H9 (cell line): ENCODE results near the gene KCNK13. TPM values are rescaled to one million over a fixed set of nuclear protein-coding genes. Genes with fewer than 3 reads are reported as not detected.

Experiments used
- DNase-seq: peaks from one replicate; pipeline ENCODE4 v3.0.0-alpha.2; 2017
- H2AFZ ChIP-seq: one replicate; pipeline ENCODE4 v1.6.1; 2013; ENCODE audit warnings: mild to moderate bottlenecking, low read length, control low read depth, moderate library complexity
- H2AK5ac ChIP-seq: 2 replicates; pipeline ENCODE4 v1.6.1; 2013; ENCODE audit warnings: low read length, control low read depth, mixed read lengths; ENCODE audit not compliant: insufficient read length
- H2BK120ac ChIP-seq: one replicate; pipeline ENCODE4 v1.6.1; 2013; ENCODE audit warnings: low read depth, mild to moderate bottlenecking, low read length, control low read depth, inconsistent platforms; ENCODE audit not compliant: poor library complexity, severe bottlenecking
- H2BK12ac ChIP-seq: 2 replicates; pipeline ENCODE4 v1.6.1; 2013; ENCODE audit warnings: low read length, control low read depth, mixed read lengths, low read depth; ENCODE audit not compliant: insufficient read length
- H2BK15ac ChIP-seq: 2 replicates; pipeline ENCODE4 v1.6.1; 2013; ENCODE audit warnings: low read depth, low read length, control low read depth
- H2BK20ac ChIP-seq: one replicate; pipeline ENCODE4 v1.6.1; 2013; ENCODE audit warnings: low read depth, mild to moderate bottlenecking, low read length, control low read depth, inconsistent platforms; ENCODE audit not compliant: poor library complexity, severe bottlenecking
- H2BK5ac ChIP-seq: 2 replicates; pipeline ENCODE4 v1.6.1; 2013; ENCODE audit warnings: low read length, control low read depth, mixed read lengths; ENCODE audit not compliant: insufficient read length
- H3K14ac ChIP-seq: 2 replicates; pipeline ENCODE4 v1.6.1; 2013; ENCODE audit warnings: low read length, control low read depth; ENCODE audit not compliant: insufficient read depth
- H3K18ac ChIP-seq: 2 replicates; pipeline ENCODE4 v1.6.1; 2013; ENCODE audit warnings: low read depth, mild to moderate bottlenecking, mixed read lengths, low read length, control low read depth; ENCODE audit not compliant: insufficient read length
- H3K23ac ChIP-seq: 2 replicates; pipeline ENCODE4 v1.6.1; 2013; ENCODE audit warnings: low read length, control low read depth, mixed read lengths, low read depth; ENCODE audit not compliant: insufficient read length
- H3K23me2 ChIP-seq: 2 replicates; pipeline ENCODE4 v1.6.1; 2013; ENCODE audit warnings: low read depth, mild to moderate bottlenecking, mixed read lengths, low read length, control low read depth; ENCODE audit not compliant: insufficient read length, poor library complexity, severe bottlenecking
- H3K27ac ChIP-seq: 2 replicates; pipeline ENCODE4 v1.5.1; 2013; ENCODE audit warnings: low read length, control low read depth, mixed read lengths, low read depth; ENCODE audit not compliant: insufficient read length
- H3K27me3 ChIP-seq: 2 replicates; pipeline ENCODE4 v1.6.1; 2013; ENCODE audit warnings: low read length, control low read depth, inconsistent platforms; ENCODE audit not compliant: insufficient read depth
- H3K4ac ChIP-seq: 2 replicates; pipeline ENCODE4 v1.6.1; 2013; ENCODE audit warnings: low read depth, mild to moderate bottlenecking, control low read depth, inconsistent platforms, low read length, moderate library complexity
- H3K4me1 ChIP-seq: 2 replicates; pipeline ENCODE4 v1.6.1; 2013; ENCODE audit warnings: low read length, control low read depth, inconsistent platforms; ENCODE audit not compliant: insufficient read depth
- H3K4me2 ChIP-seq: 2 replicates; pipeline ENCODE4 v1.6.1; 2013; ENCODE audit warnings: low read length, control low read depth, mixed read lengths; ENCODE audit not compliant: insufficient read length, insufficient read depth
- H3K56ac ChIP-seq: 2 replicates; pipeline ENCODE4 v1.6.1; 2013; ENCODE audit warnings: low read depth, mild to moderate bottlenecking, mixed read lengths, low read length, control low read depth; ENCODE audit not compliant: insufficient read length
- H3K79me1 ChIP-seq: 2 replicates; pipeline ENCODE4 v1.6.1; 2013; ENCODE audit warnings: low read depth, mild to moderate bottlenecking, moderate library complexity, low read length, control low read depth, inconsistent platforms; ENCODE audit not compliant: insufficient read depth, poor library complexity, severe bottlenecking
- H3K79me2 ChIP-seq: 2 replicates; pipeline ENCODE4 v1.6.1; 2013; ENCODE audit warnings: low read length, control low read depth, inconsistent platforms; ENCODE audit not compliant: insufficient read depth
- H3K9ac ChIP-seq: 2 replicates; pipeline ENCODE4 v1.6.1; 2013; ENCODE audit warnings: low read length, control low read depth, mixed read lengths; ENCODE audit not compliant: insufficient read length; ENCODE audit errors: extremely low read depth
- H3K9me3 ChIP-seq: one replicate; pipeline ENCODE4 v1.6.1; 2013; ENCODE audit warnings: low read depth, low read length, inconsistent platforms; ENCODE audit not compliant: control insufficient read depth
- H3T11ph ChIP-seq: one replicate; pipeline ENCODE4 v1.6.1; 2013; ENCODE audit warnings: mild to moderate bottlenecking, low read length, control low read depth, inconsistent platforms
- H4K20me1 ChIP-seq: one replicate; pipeline ENCODE4 v1.6.1; 2013; ENCODE audit not compliant: control insufficient read depth, insufficient read length, insufficient read depth
- H4K5ac ChIP-seq: 2 replicates; pipeline ENCODE4 v1.6.1; 2013; ENCODE audit warnings: low read depth, mild to moderate bottlenecking, mixed read lengths, low read length, control low read depth; ENCODE audit not compliant: insufficient read length
- H4K8ac ChIP-seq: replicated peaks from 2 replicates; pipeline ENCODE4 v1.6.1; 2013; ENCODE audit warnings: low read length, control low read depth, mixed read lengths, low read depth; ENCODE audit not compliant: insufficient read length
- H4K91ac ChIP-seq: 2 replicates; pipeline ENCODE4 v1.6.1; 2013; ENCODE audit warnings: low read depth, mild to moderate bottlenecking, moderate library complexity, mixed read lengths, low read length, control low read depth; ENCODE audit not compliant: insufficient read length
- H3K27ac Mint-ChIP-seq, 3 experiments: 2 replicates in 2 of 3; 3 replicates in 1 of 3; pipeline ENCODE4 v1.8.0; 2020 to 2021; ENCODE audit warnings: mixed read lengths in 3 of 3, mild to moderate bottlenecking in 1 of 3, moderate library complexity in 1 of 3
- H3K27me3 Mint-ChIP-seq: 2 replicates; pipeline ENCODE4 v1.8.0; 2021; ENCODE audit warnings: low read depth, mild to moderate bottlenecking, moderate library complexity, mixed read lengths
- H3K36me3 Mint-ChIP-seq, 3 experiments: 2 replicates in 2 of 3; 3 replicates in 1 of 3; pipeline ENCODE4 v1.8.0; 2020 to 2021; ENCODE audit warnings: low read depth in 3 of 3, mixed read lengths in 3 of 3; ENCODE audit not compliant: insufficient read depth in 1 of 3
- H3K4me1 Mint-ChIP-seq, 2 experiments: 2 replicates each; pipeline ENCODE4 v1.8.0; 2020; ENCODE audit warnings: mixed read lengths in 2 of 2
- H3K4me3 Mint-ChIP-seq, 2 experiments: 2 replicates in 1 of 2; 3 replicates in 1 of 2; pipeline ENCODE4 v1.8.0; 2020 to 2021; ENCODE audit warnings: mild to moderate bottlenecking in 2 of 2, mixed read lengths in 2 of 2, moderate library complexity in 1 of 2
- H3K9me3 Mint-ChIP-seq, 2 experiments: 2 replicates in 1 of 2; 3 replicates in 1 of 2; pipeline ENCODE4 v1.8.0; 2020; ENCODE audit warnings: mild to moderate bottlenecking in 2 of 2, mixed read lengths in 2 of 2, moderate library complexity in 1 of 2
- CTCF ChIP-seq: fragments of 200-600 bp; sonication (generic); conservative IDR thresholded peaks from 3 replicates; pipeline ENCODE4 v1.8.0; 2021; ENCODE audit warnings: antibody characterized with exemption, mild to moderate bottlenecking
- WGBS: extraction: QIAGEN DNeasy Blood & Tissue Kit; methylation state at CpG from one replicate; pipeline ENCODE4 v1.1.7; 2013; ENCODE audit warnings: missing lambda C conversion rate, low lambda C conversion rate, mixed read lengths; ENCODE audit not compliant: insufficient read length; ENCODE audit errors: extremely low coverage; 5-methylcytosine and 5-hydroxymethylcytosine counted together
- total RNA-seq: library from RNA; stranded (reverse); gene quantifications from 2 replicates; pipeline ENCODE4 v1.2.1, GENCODE V29; 2021

KCNK13 gene
- total RNA-seq, 1 experiment from 2014 or later: 0.39 TPM

GRCh38 chr14:90132821-90133570, 71.2 kb downstream of the KCNK13 start:
- WGBS: no CpG with 5 or more reads among the region's 10 CpGs
- DNase-seq: no peak
- no peak overlapping the region for H3K4me2 ChIP-seq

More at GRCh38 chr14:90132821-90133570, 71.2 kb downstream of the KCNK13 start:
- no peak overlapping the region for H4K8ac ChIP-seq
- no peaks in the 10 kb centered on the region for H3K27me3 ChIP-seq
- no peak overlapping the region for H3K27ac ChIP-seq
- H3K79me2 ChIP-seq: no peaks in the 10 kb centered on the region
- H3K79me1 ChIP-seq: no peaks in the 10 kb centered on the region
- no peak overlapping the region for H2BK20ac ChIP-seq
- Mint-ChIP-seq H3K27me3 (peaks cover 8% of the 10 kb centered on the region), H3K4me3 (no peak overlapping the region), H3K27ac (no peak overlapping the region), H3K36me3 (no peaks in the 10 kb centered on the region), H3K9me3 (no peaks in the 10 kb centered on the region), H3K4me1 (no peaks in the 10 kb centered on the region)
- H3T11ph ChIP-seq: no peak overlapping the region
- no peaks in the 10 kb centered on the region for H4K20me1 ChIP-seq
- H4K5ac ChIP-seq: no peak overlapping the region
- no peak overlapping the region for H3K9ac ChIP-seq
- H2BK120ac ChIP-seq: no peak overlapping the region
- H2AK5ac ChIP-seq: no peak overlapping the region
- no peaks in the 10 kb centered on the region for H3K23me2 ChIP-seq
- no peak overlapping the region for H2BK15ac ChIP-seq
- no peak overlapping the region for H2BK12ac ChIP-seq
- H3K56ac ChIP-seq: no peak overlapping the region
- H3K14ac ChIP-seq: no peak overlapping the region
- no peak for TF ChIP-seq CTCF
- H3K23ac ChIP-seq: no peak overlapping the region
- H2BK5ac ChIP-seq: no peak overlapping the region
- H4K91ac ChIP-seq: no peak overlapping the region
- H3K9me3 ChIP-seq: no peaks in the 10 kb centered on the region
- no peak overlapping the region for H3K18ac ChIP-seq
- no peak overlapping the region for H2AFZ ChIP-seq
- H3K4me1 ChIP-seq: no peaks in the 10 kb centered on the region
- no peak overlapping the region for H3K4ac ChIP-seq
